Measurements from ENCODE around the gene TLNRD1. TPM values are rescaled to one million over a fixed set of nuclear protein-coding genes. Genes with fewer than 3 reads are reported as not detected.

Gene TLNRD1
- polyA plus RNA-seq, 1 donor (not counting 4 experiments of a cell fraction or from before 2014, with no cell fraction given) = 3.1 TPM

DNA sequence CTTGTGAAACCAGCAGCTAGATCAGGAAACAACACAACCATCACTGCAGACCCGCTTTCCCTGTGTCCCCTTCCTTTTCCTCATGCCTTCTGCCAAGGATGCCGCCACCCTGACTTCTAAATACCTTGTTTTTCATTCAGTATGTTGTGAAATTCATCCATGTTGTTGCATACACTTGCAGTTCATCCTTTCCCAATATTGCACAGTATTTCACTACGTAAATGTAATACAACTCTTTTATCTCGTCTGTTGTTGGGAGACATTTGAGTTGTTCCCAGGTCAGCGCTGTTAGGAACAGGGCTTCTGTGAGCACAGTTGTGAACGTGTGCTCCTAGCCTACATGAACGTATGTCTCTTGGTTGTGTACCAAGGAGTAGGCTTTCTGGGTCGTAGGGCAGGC lies 24.2 kb downstream of the TLNRD1 start:
- H3K36me3 ChIP-seq (ENCODE audit: control insufficient read depth in 2 of 2, extremely low read depth in 1 of 2, insufficient read depth in 2 of 2, low read length in 2 of 2) = no peaks in the 10 kb centered on the region
- FAIRE-seq (no peak), DNase-seq (ENCODE audit: low read depth, low spot score) (no peak)
- no peak overlapping the region for H2AFZ ChIP-seq (ENCODE audit: control insufficient read depth, low read length)
- no peak overlapping the region for H3K27ac ChIP-seq (ENCODE audit: control insufficient read depth, insufficient read depth, low read length)
- no peak overlapping the region for H3K9ac ChIP-seq (ENCODE audit: control insufficient read depth, extremely low read depth, insufficient read depth, low read length)
- H3K4me2 ChIP-seq (ENCODE audit: control insufficient read depth, extremely low read depth, insufficient read depth, low read depth, low read length) = no peak overlapping the region
- dilution Hi-C loops (cut with MboI; ENCODE audit: extremely low pct_ligation_motif_present, low sequenced_read_pairs) = no loop called here
- no peak for TF ChIP-seq EZH2 (IDR thresholded peaks at IDR 0.05; ENCODE audit: low read length)
- TF ChIP-seq, protein P1, sequence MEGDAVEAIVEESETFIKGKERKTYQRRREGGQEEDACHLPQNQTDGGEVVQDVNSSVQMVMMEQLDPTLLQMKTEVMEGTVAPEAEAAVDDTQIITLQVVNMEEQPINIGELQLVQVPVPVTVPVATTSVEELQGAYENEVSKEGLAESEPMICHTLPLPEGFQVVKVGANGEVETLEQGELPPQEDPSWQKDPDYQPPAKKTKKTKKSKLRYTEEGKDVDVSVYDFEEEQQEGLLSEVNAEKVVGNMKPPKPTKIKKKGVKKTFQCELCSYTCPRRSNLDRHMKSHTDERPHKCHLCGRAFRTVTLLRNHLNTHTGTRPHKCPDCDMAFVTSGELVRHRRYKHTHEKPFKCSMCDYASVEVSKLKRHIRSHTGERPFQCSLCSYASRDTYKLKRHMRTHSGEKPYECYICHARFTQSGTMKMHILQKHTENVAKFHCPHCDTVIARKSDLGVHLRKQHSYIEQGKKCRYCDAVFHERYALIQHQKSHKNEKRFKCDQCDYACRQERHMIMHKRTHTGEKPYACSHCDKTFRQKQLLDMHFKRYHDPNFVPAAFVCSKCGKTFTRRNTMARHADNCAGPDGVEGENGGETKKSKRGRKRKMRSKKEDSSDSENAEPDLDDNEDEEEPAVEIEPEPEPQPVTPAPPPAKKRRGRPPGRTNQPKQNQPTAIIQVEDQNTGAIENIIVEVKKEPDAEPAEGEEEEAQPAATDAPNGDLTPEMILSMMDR (optimal IDR thresholded peaks at IDR 0.05 in 1 of 3, IDR thresholded peaks at IDR 0.05 in 1 of 3, conservative IDR thresholded peaks at IDR 0.05 in 1 of 3; ENCODE audit: extremely low read depth in 1 of 3, insufficient read depth in 2 of 3, low read length in 3 of 3) = no peak
- no peaks in the 10 kb centered on the region for H3K27me3 ChIP-seq (ENCODE audit: control insufficient read depth, extremely low read depth, insufficient read depth, low read length)
- no peaks in the 10 kb centered on the region for H4K20me1 ChIP-seq (ENCODE audit: control insufficient read depth, extremely low read depth, insufficient read depth, low read length)
- H3K79me2 ChIP-seq (ENCODE audit: control insufficient read depth, insufficient read depth, low read length) = no peaks in the 10 kb centered on the region
- no peaks in the 10 kb centered on the region for H3K9me3 ChIP-seq (ENCODE audit: control insufficient read depth, low read depth, low read length)
- H3K4me1 ChIP-seq (ENCODE audit: control insufficient read depth, extremely low read depth, insufficient read depth, low read length) = peaks cover 8% of the 10 kb centered on the region
- no peak overlapping the region for H3K4me3 ChIP-seq (ENCODE audit: control insufficient read depth in 2 of 3, extremely low read depth in 1 of 3, insufficient read depth in 2 of 3, low read depth in 1 of 3, low read length in 3 of 3)
- no peaks in the 10 kb centered on the region for H3K9me1 ChIP-seq (ENCODE audit: control insufficient read depth, extremely low read depth, insufficient read depth, low read length)

DNA sequence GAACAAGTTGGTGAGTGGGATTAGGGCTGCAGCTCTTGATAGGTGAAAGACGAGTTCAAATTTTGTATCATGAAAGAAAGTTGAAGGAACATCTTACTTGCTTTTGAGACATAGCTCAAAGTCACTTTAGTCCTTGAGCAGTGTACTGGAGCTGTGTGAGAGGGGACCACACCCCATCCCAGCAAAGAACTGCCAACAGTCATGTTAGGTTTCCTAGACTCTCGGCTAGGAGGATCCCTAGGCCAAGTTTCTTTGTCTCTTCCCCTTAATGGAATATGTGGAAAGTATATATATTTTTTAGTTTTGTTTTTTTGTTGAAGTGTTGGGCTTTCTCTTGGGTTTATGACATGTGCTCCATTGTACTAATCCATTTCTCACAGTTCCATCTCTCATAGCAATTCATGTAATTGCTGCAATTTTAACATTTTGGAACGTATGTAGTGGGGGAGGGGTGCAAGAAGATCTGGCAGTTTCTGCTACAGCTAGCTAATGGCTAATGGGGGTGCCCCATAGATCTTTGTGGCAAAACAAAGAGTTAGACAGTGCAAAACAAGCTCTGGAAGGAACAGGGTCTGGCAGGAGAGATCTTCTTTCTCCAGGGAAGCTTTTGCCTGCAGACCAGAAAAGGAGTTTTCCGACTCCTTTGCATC lies 25.1 kb downstream of the TLNRD1 start:
- TF ChIP-seq, protein P1 (optimal IDR thresholded peaks at IDR 0.05 in 1 of 3, IDR thresholded peaks at IDR 0.05 in 1 of 3, conservative IDR thresholded peaks at IDR 0.05 in 1 of 3; ENCODE audit: extremely low read depth in 1 of 3, insufficient read depth in 2 of 3, low read length in 3 of 3) = no peak
- TF ChIP-seq EZH2 (IDR thresholded peaks at IDR 0.05; ENCODE audit: low read length) = no peak
- FAIRE-seq (no peak), DNase-seq (ENCODE audit: low read depth, low spot score) (no peak)
- Histone ChIP-seq H3K9ac (ENCODE audit: control insufficient read depth, extremely low read depth, insufficient read depth, low read length) (no peak overlapping the region), H3K79me2 (ENCODE audit: control insufficient read depth, insufficient read depth, low read length) (no peaks in the 10 kb centered on the region), H4K20me1 (ENCODE audit: control insufficient read depth, extremely low read depth, insufficient read depth, low read length) (no peaks in the 10 kb centered on the region), H3K4me1 (ENCODE audit: control insufficient read depth, extremely low read depth, insufficient read depth, low read length) (peaks cover 8% of the 10 kb centered on the region), H3K4me2 (ENCODE audit: control insufficient read depth, extremely low read depth, insufficient read depth, low read depth, low read length) (no peak overlapping the region), H3K36me3 (ENCODE audit: control insufficient read depth in 2 of 2, extremely low read depth in 1 of 2, insufficient read depth in 2 of 2, low read length in 2 of 2) (no peaks in the 10 kb centered on the region), H3K27me3 (ENCODE audit: control insufficient read depth, extremely low read depth, insufficient read depth, low read length) (no peaks in the 10 kb centered on the region), H3K9me3 (ENCODE audit: control insufficient read depth, low read depth, low read length) (no peaks in the 10 kb centered on the region), H2AFZ (ENCODE audit: control insufficient read depth, low read length) (no peak overlapping the region), H3K9me1 (ENCODE audit: control insufficient read depth, extremely low read depth, insufficient read depth, low read length) (no peaks in the 10 kb centered on the region), H3K27ac (ENCODE audit: control insufficient read depth, insufficient read depth, low read length) (no peak overlapping the region), H3K4me3 (ENCODE audit: control insufficient read depth in 2 of 3, extremely low read depth in 1 of 3, insufficient read depth in 2 of 3, low read depth in 1 of 3, low read length in 3 of 3) (no peak overlapping the region)
- dilution Hi-C loops (cut with MboI; ENCODE audit: extremely low pct_ligation_motif_present, low sequenced_read_pairs) = no loop called here

All from keratinocyte (primary cell).